Activated CD4-positive, alpha-beta memory T cell treated with anti-CD3 and anti-CD28 coated beads for 36 hours (primary cell): ENCODE measurements around the gene COX6A1. TPM values are rescaled to one million over a fixed set of nuclear protein-coding genes. Genes with fewer than 3 reads are reported as not detected.

Experiments used
- CTCF ChIA-PET: fragments of 350-600 bp; sonication (Branson Sonifier 250); formaldehyde crosslinking; loops from one replicate; lab custom pipeline; 2021; ENCODE audit warnings: antibody characterized with exemption, inconsistent platforms; lab: Charles Lee
- POLR2A ChIA-PET: fragments of 350-600 bp; sonication (Branson Sonifier 250); formaldehyde crosslinking; loops from one replicate; lab custom pipeline; 2021; ENCODE audit warnings: antibody characterized with exemption; lab: Charles Lee
- DNase-seq: peaks from one replicate; pipeline ENCODE4 v3.0.0-alpha.2; 2020
- H3K27ac Mint-ChIP-seq: one replicate; pipeline ENCODE4 v1.8.0; 2021; ENCODE audit warnings: mixed read lengths
- H3K27me3 Mint-ChIP-seq: one replicate; pipeline ENCODE4 v1.8.0; 2021; ENCODE audit warnings: mixed read lengths
- H3K36me3 Mint-ChIP-seq: one replicate; pipeline ENCODE4 v1.8.0; 2021; ENCODE audit warnings: mixed read lengths
- H3K4me1 Mint-ChIP-seq: one replicate; pipeline ENCODE4 v1.8.0; 2021; ENCODE audit warnings: low read depth, mixed read lengths
- H3K4me3 Mint-ChIP-seq: one replicate; pipeline ENCODE4 v1.8.0; 2021; ENCODE audit warnings: mild to moderate bottlenecking, mixed read lengths
- H3K9me3 Mint-ChIP-seq: one replicate; pipeline ENCODE4 v1.8.0; 2021; ENCODE audit warnings: mixed read lengths
- intact Hi-C: fragments of 100-400 bp; cut with micrococcal nuclease; formaldehyde crosslinking; loops from one replicate; pipeline ENCODE4 v1.15.1; 2023
- total RNA-seq, 2 experiments: library from RNA; stranded (reverse); gene quantifications; one replicate each; pipeline ENCODE4 v1.2.3, GENCODE V29; 2021

The COX6A1 gene
- total RNA-seq, 2 experiments from 2014 or later: 474 to 478 TPM

- Mint-ChIP-seq H3K27ac (peak overlapping the region; percentile 28), H3K9me3 (no peaks in the 10 kb centered on the region)
- POLR2A ChIA-PET: interaction anchor here (1.5 to 1.9 kb wide), 2 partner anchors 13 to 59 kb away, joined by 3 to 6 read pairs; partner anchors contain the start of gene SRSF9
These were observed 19.2 kb downstream of the COX6A1 start for GRCh38 chr12:120457133-120457532.

GRCh38 chr12:120460157-120460556 lies 22.2 kb downstream of the COX6A1 start:
- peak overlapping the region; percentile 5 for H3K27ac Mint-ChIP-seq
- ChIA-PET POLR2A (no interaction called here), CTCF (interaction anchor here (1.1 to 11.8 kb wide), 3 partner anchors 7 to 232 kb away, joined by 3 to 97 read pairs (median 3); partner anchors contain the start of gene SRSF9)

More at GRCh38 chr12:120457133-120457532, 19.2 kb downstream of the COX6A1 start:
- H3K4me1 Mint-ChIP-seq: peaks cover 12% of the 10 kb centered on the region
- H3K4me3 Mint-ChIP-seq: no peak overlapping the region
- intact Hi-C loops: no loop called here
- H3K27me3 Mint-ChIP-seq: no peaks in the 10 kb centered on the region
- CTCF ChIA-PET: interaction anchor here (0.7 to 11.8 kb wide), 6 partner anchors 10 to 38 kb away, joined by 3 to 97 read pairs (median 4); partner anchors contain the start of gene SRSF9
- peaks cover 31% of the 10 kb centered on the region for H3K36me3 Mint-ChIP-seq
- DNase-seq: no peak

GRCh38 chr12:120462099-120462640 lies 24.3 kb downstream of the COX6A1 start:
- H3K36me3 Mint-ChIP-seq: peaks cover 55% of the 10 kb centered on the region
- no peak for DNase-seq
- H3K4me3 Mint-ChIP-seq: no peak overlapping the region
- ChIA-PET POLR2A (no interaction called here), CTCF (interaction anchor here (0.5 kb wide), 1 partner anchor 95 kb away, joined by 3 read pairs; no protein-coding TSS in a partner anchor)
- H3K27me3 Mint-ChIP-seq: no peaks in the 10 kb centered on the region
- no peaks in the 10 kb centered on the region for H3K9me3 Mint-ChIP-seq
- no peak overlapping the region for H3K27ac Mint-ChIP-seq
- peaks cover 16% of the 10 kb centered on the region for H3K4me1 Mint-ChIP-seq
- intact Hi-C loops: no loop called here

More at GRCh38 chr12:120460157-120460556, 22.2 kb downstream of the COX6A1 start:
- Mint-ChIP-seq H3K9me3 (no peaks in the 10 kb centered on the region), H3K4me3 (no peak overlapping the region), H3K27me3 (no peaks in the 10 kb centered on the region), H3K36me3 (peaks cover 57% of the 10 kb centered on the region), H3K4me1 (peaks cover under 1% of the 10 kb centered on the region)
- intact Hi-C loops: no loop called here
- DNase-seq: no peak

- intact Hi-C loops: no loop called here
- no peak overlapping the region for H3K27ac Mint-ChIP-seq
- CTCF ChIA-PET: interaction anchor here (0.6 to 7.5 kb wide), 5 partner anchors 8 to 107 kb away, joined by 3 to 97 read pairs (median 4); no protein-coding TSS in a partner anchor
- no peak overlapping the region for H3K4me3 Mint-ChIP-seq
- H3K36me3 Mint-ChIP-seq: peaks cover 53% of the 10 kb centered on the region
- no peaks in the 10 kb centered on the region for H3K27me3 Mint-ChIP-seq
- H3K9me3 Mint-ChIP-seq: no peaks in the 10 kb centered on the region
- H3K4me1 Mint-ChIP-seq: peaks cover 26% of the 10 kb centered on the region
- POLR2A ChIA-PET: interaction anchor here (0.6 kb wide), 1 partner anchor 16 kb away, joined by 3 read pairs; no protein-coding TSS in a partner anchor
- no peak for DNase-seq
These were observed 25.8 kb downstream of the COX6A1 start for GRCh38 chr12:120463712-120464111.

GRCh38 chr12:120465756-120466155 lies 27.8 kb downstream of the COX6A1 start:
- no peak overlapping the region for H3K4me3 Mint-ChIP-seq
- H3K36me3 Mint-ChIP-seq: peaks cover 41% of the 10 kb centered on the region
- no peak for DNase-seq
- no peaks in the 10 kb centered on the region for H3K27me3 Mint-ChIP-seq
- peak overlapping the region; percentile 20 for H3K27ac Mint-ChIP-seq
- intact Hi-C loops: no loop called here
- no peaks in the 10 kb centered on the region for H3K9me3 Mint-ChIP-seq
- peaks cover 31% of the 10 kb centered on the region for H3K4me1 Mint-ChIP-seq
- CTCF ChIA-PET: interaction anchor here (0.7 to 7.5 kb wide), 9 partner anchors 11 to 503 kb away, joined by 3 to 97 read pairs (median 6); partner anchors contain the start of gene RNF10
- POLR2A ChIA-PET: interaction anchor here (1.2 kb wide), 1 partner anchor 13 kb away, joined by 3 read pairs; no protein-coding TSS in a partner anchor

- H3K36me3 Mint-ChIP-seq: peaks cover 38% of the 10 kb centered on the region
- no peak overlapping the region for H3K27ac Mint-ChIP-seq
- POLR2A ChIA-PET: interaction anchor here (0.6 to 1.2 kb wide), 2 partner anchors 14 to 39 kb away, joined by 3 to 4 read pairs; no protein-coding TSS in a partner anchor
- H3K4me3 Mint-ChIP-seq: no peak overlapping the region
- H3K9me3 Mint-ChIP-seq: no peaks in the 10 kb centered on the region
- peaks cover 31% of the 10 kb centered on the region for H3K4me1 Mint-ChIP-seq
- H3K27me3 Mint-ChIP-seq: no peaks in the 10 kb centered on the region
- DNase-seq: peak; percentile 66
- intact Hi-C loops: no loop called here
- CTCF ChIA-PET: interaction anchor here (0.6 to 7.5 kb wide), 16 partner anchors 11 to 787 kb away, joined by 3 to 97 read pairs (median 4); partner anchors contain the start of gene RNF10
These were observed 28.8 kb downstream of the COX6A1 start for GRCh38 chr12:120466560-120467315.

- H3K27ac Mint-ChIP-seq: no peak overlapping the region
These were observed 29.5 kb downstream of the COX6A1 start for GRCh38 chr12:120467439-120467838.

GRCh38 chr12:120468325-120468820 lies 30.5 kb downstream of the COX6A1 start:
- Mint-ChIP-seq H3K4me3 (peak overlapping the region; percentile 94), H3K27ac (peak overlapping the region; percentile 86), H3K4me1 (peaks cover 31% of the 10 kb centered on the region), H3K9me3 (no peaks in the 10 kb centered on the region), H3K36me3 (peaks cover 24% of the 10 kb centered on the region), H3K27me3 (no peaks in the 10 kb centered on the region)
- intact Hi-C loops: loop anchor here (2.0 kb wide), 3 partner anchors 22 to 152 kb away; partner anchors contain the start of genes COQ5, GATC and TRIAP1
- DNase-seq: peak; percentile 49
- POLR2A ChIA-PET: interaction anchor here (0.8 to 2.8 kb wide), 9 partner anchors 9 to 267 kb away, joined by 3 to 13 read pairs (median 4); partner anchors contain the start of genes DYNLL1, GATC, RNU4-2 and RPLP0
- CTCF ChIA-PET: interaction anchor here (0.7 to 7.5 kb wide), 12 partner anchors 13 to 181 kb away, joined by 3 to 97 read pairs (median 4); partner anchors contain the start of genes DYNLL1, GATC, RNF10 and SIRT4

More at GRCh38 chr12:120467439-120467838, 29.5 kb downstream of the COX6A1 start:
- peaks cover 31% of the 10 kb centered on the region for H3K4me1 Mint-ChIP-seq
- H3K36me3 Mint-ChIP-seq: peaks cover 31% of the 10 kb centered on the region
- no peak overlapping the region for H3K4me3 Mint-ChIP-seq
- intact Hi-C loops: no loop called here
- no peaks in the 10 kb centered on the region for H3K27me3 Mint-ChIP-seq
- ChIA-PET CTCF (interaction anchor here (1.2 to 7.5 kb wide), 8 partner anchors 12 to 112 kb away, joined by 3 to 97 read pairs (median 6); no protein-coding TSS in a partner anchor), POLR2A (interaction anchor here (1.4 to 2.8 kb wide), 4 partner anchors 21 to 266 kb away, joined by 4 to 13 read pairs (median 8); partner anchors contain the start of genes DYNLL1, GATC, RNU4-2 and RPLP0)
- DNase-seq: no peak
- no peaks in the 10 kb centered on the region for H3K9me3 Mint-ChIP-seq

GRCh38 chr12:120468821-120469449 lies 31.0 kb downstream of the COX6A1 start:
- Mint-ChIP-seq H3K36me3 (peaks cover 19% of the 10 kb centered on the region), H3K27me3 (no peaks in the 10 kb centered on the region), H3K9me3 (no peaks in the 10 kb centered on the region), H3K4me3 (peak overlapping the region; percentile 94), H3K27ac (peak overlapping the region; percentile 86), H3K4me1 (peaks cover 34% of the 10 kb centered on the region)
- DNase-seq: peak; percentile 33
- CTCF ChIA-PET: interaction anchor here (0.6 to 7.5 kb wide), 19 partner anchors 14 to 180 kb away, joined by 3 to 97 read pairs (median 4); partner anchors contain the start of genes COQ5, COX6A1, DYNLL1 and RNF10
- intact Hi-C loops: loop anchor here (1.0 to 2.0 kb wide), 6 partner anchors 15 to 152 kb away; partner anchors contain the start of genes COQ5, COX6A1, DYNLL1 and GATC
- POLR2A ChIA-PET: interaction anchor here (0.8 to 2.8 kb wide), 12 partner anchors 9 to 268 kb away, joined by 3 to 13 read pairs (median 4); partner anchors contain the start of genes DYNLL1, GATC, RNU4-2 and RPLP0

GRCh38 chr12:120469450-120470149 lies 31.7 kb downstream of the COX6A1 start, which contains the start of gene SRSF9:
Gene SRSF9 (minus strand): TSS chr12:120469748. CDS start chr12:120469609, 139 bp downstream.
- Mint-ChIP-seq H3K4me1 (peaks cover 34% of the 10 kb centered on the region), H3K27me3 (no peaks in the 10 kb centered on the region), H3K4me3 (peak within 1 kb of the TSS; percentile 94), H3K27ac (peak within 1 kb of the TSS; percentile 86), H3K9me3 (no peaks in the 10 kb centered on the region), H3K36me3 (peaks cover 14% of the 10 kb centered on the region)
- CTCF ChIA-PET: interaction anchor here (0.5 to 7.5 kb wide), 22 partner anchors 10 to 168 kb away, joined by 3 to 97 read pairs (median 4); partner anchors contain the start of genes COQ5, COX6A1, DYNLL1 and RNF10
- POLR2A ChIA-PET: interaction anchor here (0.7 to 2.8 kb wide), 8 partner anchors 10 to 112 kb away, joined by 3 to 13 read pairs (median 4); partner anchors contain the start of genes DYNLL1, GATC, POP5 and TRIAP1
- intact Hi-C loops: loop anchor here (1.0 to 2.0 kb wide), 6 partner anchors 15 to 153 kb away; partner anchors contain the start of genes COQ5, COX6A1, DYNLL1 and GATC
- peak; percentile 98 for DNase-seq
